Right atrium auricular region (tissue), 2 donors: ENCODE data around the gene PTPRN2. TPM values are rescaled to one million over a fixed set of nuclear protein-coding genes. Genes with fewer than 3 reads are reported as not detected.
"Not testable (repeated sequence)": the region's sequence is repeated elsewhere in the genome, so short reads cannot be mapped to it uniquely, and the experiment has no call there.

Source experiments
- DNase-seq: peaks from one replicate; pipeline ENCODE4 v3.0.0-alpha.2; 2019; ENCODE audit warnings: low spot score
- H3K27ac ChIP-seq, 2 donors: fragments of 200-600 bp; sonication (generic); 1 replicate in 1 of 2; 2 replicates in 1 of 2; pipeline ENCODE4 v1.5.1; 2016 to 2019
- H3K27me3 ChIP-seq, 2 donors: fragments of 200-600 bp; sonication (generic); one replicate each; pipeline versions ENCODE4 v1.5.1 to v1.6.0; 2017 to 2019
- H3K36me3 ChIP-seq: fragments of 200-600 bp; sonication (generic); one replicate; pipeline ENCODE4 v1.5.1; 2016
- H3K4me1 ChIP-seq, 2 donors: fragments of 200-600 bp; sonication (generic); one replicate each; pipeline versions ENCODE4 v1.5.1 to v1.6.0; 2017 to 2019
- H3K4me3 ChIP-seq, 2 donors: fragments of 200-600 bp; sonication (generic); 1 replicate in 1 of 2; 2 replicates in 1 of 2; pipeline ENCODE4 v1.5.1; 2017 to 2019; ENCODE audit warnings: mild to moderate bottlenecking in 1 of 2, moderate library complexity in 1 of 2
- H3K9me3 ChIP-seq, 2 donors: fragments of 200-600 bp; sonication (generic); one replicate each; pipeline ENCODE4 v1.5.1; 2019
- CTCF ChIP-seq, 2 donors: fragments of 200-600 bp; sonication (generic); IDR thresholded peaks; one replicate each; pipeline ENCODE4 v1.5.1; 2019; ENCODE audit warnings: antibody characterized with exemption in 2 of 2
- total RNA-seq, 2 donors: library from RNA; depleted of rRNA; stranded (reverse); fragments of >200 nt; gene quantifications; one replicate each; pipeline ENCODE4 v1.1.0, GENCODE V29; 2016

PTPRN2 gene
- total RNA-seq, 2 donors from 2014 or later: 2.6 to 2.7 TPM

GRCh38 chr7:158257516-158258410 is 329.9 kb downstream of the PTPRN2 start:
- Histone ChIP-seq H3K4me1 (no peaks in the 10 kb centered on the region), H3K27me3 (no peaks in the 10 kb centered on the region)

GRCh38 chr7:158257001-158257400 is 330.6 kb downstream of the PTPRN2 start:
- no peak for DNase-seq
- H3K36me3 ChIP-seq: no peaks in the 10 kb centered on the region
- no peak overlapping the region for H3K4me3 ChIP-seq
- no peaks in the 10 kb centered on the region for H3K4me1 ChIP-seq
- no peaks in the 10 kb centered on the region for H3K9me3 ChIP-seq
- H3K27ac ChIP-seq: no peak overlapping the region
- no peaks in the 10 kb centered on the region for H3K27me3 ChIP-seq
- no peak for TF ChIP-seq CTCF (IDR thresholded peaks at IDR 0.05)

More at GRCh38 chr7:158257516-158258410, 329.9 kb downstream of the PTPRN2 start:
- no peaks in the 10 kb centered on the region for H3K9me3 ChIP-seq
- DNase-seq: no peak
- no peak overlapping the region for H3K27ac ChIP-seq
- no peak overlapping the region for H3K4me3 ChIP-seq
- no peak for TF ChIP-seq CTCF (IDR thresholded peaks at IDR 0.05)
- no peaks in the 10 kb centered on the region for H3K36me3 ChIP-seq

GRCh38 chr7:158256091-158256816 is 331.4 kb downstream of the PTPRN2 start:
- no peak for DNase-seq

GRCh38 chr7:158255558-158255957 is 332.1 kb downstream of the PTPRN2 start:
- Histone ChIP-seq H3K4me3 (no peak overlapping the region), H3K36me3 (no peaks in the 10 kb centered on the region), H3K9me3 (no peaks in the 10 kb centered on the region), H3K4me1 (no peaks in the 10 kb centered on the region), H3K27me3 (no peaks in the 10 kb centered on the region), H3K27ac (no peak overlapping the region)
- no peak for DNase-seq
- no peak for TF ChIP-seq CTCF (IDR thresholded peaks at IDR 0.05)

More at GRCh38 chr7:158256091-158256816, 331.4 kb downstream of the PTPRN2 start:
- Histone ChIP-seq H3K36me3 (no peaks in the 10 kb centered on the region), H3K4me3 (no peak overlapping the region), H3K27ac (no peak overlapping the region), H3K4me1 (no peaks in the 10 kb centered on the region), H3K27me3 (no peaks in the 10 kb centered on the region), H3K9me3 (no peaks in the 10 kb centered on the region)
- no peak for TF ChIP-seq CTCF (IDR thresholded peaks at IDR 0.05)

- Histone ChIP-seq H3K27ac (no peak overlapping the region), H3K4me1 (no peaks in the 10 kb centered on the region), H3K27me3 (no peaks in the 10 kb centered on the region), H3K9me3 (no peaks in the 10 kb centered on the region), H3K4me3 (no peak overlapping the region), H3K36me3 (no peaks in the 10 kb centered on the region)
- no peak for TF ChIP-seq CTCF (IDR thresholded peaks at IDR 0.05)
- no peak for DNase-seq
Measured at GRCh38 chr7:158255156-158255555, 332.5 kb downstream of the PTPRN2 start.

GRCh38 chr7:158253670-158254045 is 334.0 kb downstream of the PTPRN2 start:
- not testable (repeated sequence) for H3K4me1 ChIP-seq, H3K4me3 ChIP-seq, H3K36me3 ChIP-seq, H3K9me3 ChIP-seq, H3K27me3 ChIP-seq, DNase-seq, H3K27ac ChIP-seq
